ENCODE measurements around the gene TNS2. TPM values are rescaled to one million over a fixed set of nuclear protein-coding genes. Genes with fewer than 3 reads are reported as not detected.

TNS2 gene
- total and polyA plus RNA-seq, 9 of the 15 experiments (the other 6 are each of a cell fraction or from before 2014, with no cell fraction given) = 0.28 to 3.1 (median 1.2) TPM; not detected in 1

- TF ChIP-seq, protein P1, sequence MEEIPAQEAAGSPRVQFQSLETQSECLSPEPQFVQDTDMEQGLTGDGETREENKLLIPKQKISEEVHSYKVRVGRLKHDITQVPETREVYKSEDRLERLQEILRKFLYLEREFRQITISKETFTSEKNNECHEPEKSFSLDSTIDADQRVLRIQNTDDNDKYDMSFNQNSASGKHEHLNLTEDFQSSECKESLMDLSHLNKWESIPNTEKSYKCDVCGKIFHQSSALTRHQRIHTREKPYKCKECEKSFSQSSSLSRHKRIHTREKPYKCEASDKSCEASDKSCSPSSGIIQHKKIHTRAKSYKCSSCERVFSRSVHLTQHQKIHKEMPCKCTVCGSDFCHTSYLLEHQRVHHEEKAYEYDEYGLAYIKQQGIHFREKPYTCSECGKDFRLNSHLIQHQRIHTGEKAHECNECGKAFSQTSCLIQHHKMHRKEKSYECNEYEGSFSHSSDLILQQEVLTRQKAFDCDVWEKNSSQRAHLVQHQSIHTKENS (CRISPR knock-in tag; IDR thresholded peaks at IDR 0.05) = no peak
- TF ChIP-seq FOXJ3 (CRISPR knock-in tag; IDR thresholded peaks at IDR 0.05) (no peak), RBM17 (IDR thresholded peaks at IDR 0.05; ENCODE audit: borderline replicate concordance, low read depth, low read length) (no peak)
These were observed 17.5 kb downstream of the TNS2 start (continued) for GRCh38 chr12:53067074-53067992.

DNA sequence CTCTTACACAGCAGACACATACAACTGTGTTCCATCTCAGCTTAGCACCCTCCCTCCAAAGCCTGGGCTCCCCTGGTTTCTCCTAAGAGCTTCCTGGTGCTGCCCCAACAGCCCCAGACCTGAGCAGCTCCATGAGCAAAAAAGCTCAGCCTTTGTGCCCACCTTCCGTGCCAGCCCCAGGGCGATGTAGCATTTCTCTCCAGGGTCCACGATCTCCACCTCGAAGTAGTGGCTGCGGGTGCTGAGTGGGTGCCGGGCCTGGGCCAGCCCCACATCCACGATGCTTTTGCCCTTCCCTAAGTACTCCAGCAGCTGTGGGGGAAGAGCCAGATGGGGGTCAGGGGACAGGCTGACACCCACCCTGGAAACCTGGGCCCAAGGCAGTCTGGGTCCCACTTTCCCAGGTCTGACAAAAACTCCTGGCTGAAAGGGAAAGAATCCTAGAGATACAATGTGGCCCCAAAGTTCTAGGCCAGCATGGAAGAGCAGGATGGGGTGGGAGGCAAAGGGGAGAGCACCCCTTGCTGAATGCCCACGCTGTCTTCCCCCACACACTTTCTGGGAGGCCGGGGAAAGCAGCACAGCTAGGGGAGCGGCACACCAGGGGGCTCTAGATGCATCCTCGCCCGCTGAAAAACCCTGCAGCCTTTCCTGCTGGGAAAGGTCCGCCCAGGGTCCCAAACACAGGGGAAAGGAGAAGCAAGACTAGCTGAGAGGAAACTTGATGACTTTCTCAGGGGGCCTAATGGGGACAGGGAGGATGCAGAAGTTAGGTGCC lies 18.3 kb downstream of the TNS2 start:
- H3K79me2 ChIP-seq (ENCODE audit: control insufficient read depth, insufficient read depth, low read length) = no peaks in the 10 kb centered on the region
- no peak overlapping the region for H2AFZ ChIP-seq (ENCODE audit: low read depth, low read length)
- H3K9me1 ChIP-seq (ENCODE audit: control insufficient read depth, insufficient read depth, low read length) = no peaks in the 10 kb centered on the region
- no peak for ATAC-seq
- no peaks in the 10 kb centered on the region; a peak in 1 of 5 replicates for H3K27me3 ChIP-seq (ENCODE audit: control insufficient read depth in 2 of 2, insufficient read depth in 2 of 2, low read length in 2 of 2)
- no TSS peak for BruUV-seq (replicated peaks)
- 0 out of 4 replicates have a peak overlapping the region, but pooled peaks of 1 of the 2 experiments have one; percentile 54 for H3K9ac ChIP-seq (ENCODE audit: insufficient read depth in 1 of 2, low read depth in 2 of 2, low read length in 2 of 2)
- ChIA-PET POLR2A (interaction anchor here (0.7 to 1.4 kb wide), 3 partner anchors 11 to 122 kb away, joined by 3 to 5 read pairs (median 3); partner anchors contain the start of gene SPRYD3), CTCF (ENCODE audit: low intra/inter-chr PET ratio) (no interaction called here)
- no peak overlapping the region for H3K4me3 ChIP-seq
- TF ChIP-seq PTTG1 (tag; IDR thresholded peaks at IDR 0.05; ENCODE audit: low read depth) = no peak
- no peak for TF ChIP-seq SNIP1 (IDR thresholded peaks at IDR 0.05; ENCODE audit: low read depth)
- TF ChIP-seq ZNF324 (CRISPR knock-in tag; IDR thresholded peaks at IDR 0.05) = no peak
- TF ChIP-seq GATA2 (CRISPR knock-in tag; IDR thresholded peaks at IDR 0.05) = no peak
- H3K9me3 ChIP-seq (replicated peaks; ENCODE audit: control insufficient read depth, insufficient read depth, low read depth, low read length) = no peaks in the 10 kb centered on the region
- intact Hi-C loops (cut with micrococcal nuclease) (loop anchor here (2.0 to 10.0 kb wide), 2 partner anchors 91 to 437 kb away; partner anchors contain the start of genes NPFF and TARBP2), in situ Hi-C loops (cut with MboI) (loop anchor here (5.0 to 10.0 kb wide), 3 partner anchors 34 to 219 kb away; partner anchors contain the start of genes ITGB7 and SOAT2)
- no peak overlapping the region for H3K4me2 ChIP-seq (ENCODE audit: insufficient read depth, low read length)
- H4K20me1 ChIP-seq (replicated peaks; ENCODE audit: control insufficient read depth, insufficient read depth, low read length) = no peaks in the 10 kb centered on the region
- no peak for DNase-seq (ENCODE audit: extremely low read depth in 1 of 4, low spot score in 3 of 4)
- no peak for FAIRE-seq
- 70% methylated on average over 10 of the region's 13 CpGs for WGBS (ENCODE audit: insufficient coverage, low coverage, missing lambda C conversion rate)
- peaks cover 22 to 23% of the 10 kb centered on the region in 2 experiments for H3K4me1 ChIP-seq (replicated peaks in 1 of 2; ENCODE audit: control insufficient read depth in 2 of 2, insufficient read depth in 2 of 2, low read length in 2 of 2)
- H3K36me3 ChIP-seq (ENCODE audit: control insufficient read depth, insufficient read depth, low read length) = peaks cover 9% of the 10 kb centered on the region; the same call in 2 of the 3 replicates
- H3K27ac ChIP-seq (ENCODE audit: extremely low read depth, low read depth, low read length) = no peak overlapping the region
